GM21515 (cell line): ENCODE measurements around the gene ATOH1.

ENCODE experiments used
- ATAC-seq: cut with Tn5 transposase; IDR thresholded peaks from one replicate; pipeline ENCODE4 v1.9.1; 2021; ENCODE audit not compliant: unreplicated experiment

ATOH1 gene, protein sequence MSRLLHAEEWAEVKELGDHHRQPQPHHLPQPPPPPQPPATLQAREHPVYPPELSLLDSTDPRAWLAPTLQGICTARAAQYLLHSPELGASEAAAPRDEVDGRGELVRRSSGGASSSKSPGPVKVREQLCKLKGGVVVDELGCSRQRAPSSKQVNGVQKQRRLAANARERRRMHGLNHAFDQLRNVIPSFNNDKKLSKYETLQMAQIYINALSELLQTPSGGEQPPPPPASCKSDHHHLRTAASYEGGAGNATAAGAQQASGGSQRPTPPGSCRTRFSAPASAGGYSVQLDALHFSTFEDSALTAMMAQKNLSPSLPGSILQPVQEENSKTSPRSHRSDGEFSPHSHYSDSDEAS

DNA sequence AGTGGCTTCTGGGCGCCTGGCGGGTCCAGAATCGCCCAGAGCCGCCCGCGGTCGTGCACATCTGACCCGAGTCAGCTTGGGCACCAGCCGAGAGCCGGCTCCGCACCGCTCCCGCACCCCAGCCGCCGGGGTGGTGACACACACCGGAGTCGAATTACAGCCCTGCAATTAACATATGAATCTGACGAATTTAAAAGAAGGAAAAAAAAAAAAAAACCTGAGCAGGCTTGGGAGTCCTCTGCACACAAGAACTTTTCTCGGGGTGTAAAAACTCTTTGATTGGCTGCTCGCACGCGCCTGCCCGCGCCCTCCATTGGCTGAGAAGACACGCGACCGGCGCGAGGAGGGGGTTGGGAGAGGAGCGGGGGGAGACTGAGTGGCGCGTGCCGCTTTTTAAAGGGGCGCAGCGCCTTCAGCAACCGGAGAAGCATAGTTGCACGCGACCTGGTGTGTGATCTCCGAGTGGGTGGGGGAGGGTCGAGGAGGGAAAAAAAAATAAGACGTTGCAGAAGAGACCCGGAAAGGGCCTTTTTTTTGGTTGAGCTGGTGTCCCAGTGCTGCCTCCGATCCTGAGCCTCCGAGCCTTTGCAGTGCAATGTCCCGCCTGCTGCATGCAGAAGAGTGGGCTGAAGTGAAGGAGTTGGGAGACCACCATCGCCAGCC lies at the start of gene ATOH1:
ATOH1 (plus strand) TSS at position 422 of the 663 bp plus-strand sequence; CDS start at position 596, 174 bp downstream.
- ATAC-seq: no peak

DNA sequence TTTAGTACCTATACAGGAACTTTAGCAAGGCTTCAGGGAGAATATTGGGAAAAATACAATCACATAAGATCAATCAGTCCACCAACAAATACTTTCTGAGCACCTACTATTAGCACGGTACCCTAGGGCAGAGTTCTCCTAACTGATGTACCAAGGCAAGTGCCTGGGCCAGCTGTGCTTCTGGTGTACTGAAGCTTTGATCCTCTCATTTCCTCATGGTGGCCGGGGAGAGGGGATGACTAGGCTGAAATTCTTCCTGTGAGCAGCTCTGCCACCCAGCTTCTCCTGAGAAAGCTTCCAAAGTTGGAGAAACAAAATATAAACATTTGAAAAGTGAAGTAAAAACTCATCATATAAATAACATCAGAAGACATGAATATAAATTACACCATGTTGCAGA lies 49.3 kb upstream of the ATOH1 start:
- ATAC-seq: no peak

DNA sequence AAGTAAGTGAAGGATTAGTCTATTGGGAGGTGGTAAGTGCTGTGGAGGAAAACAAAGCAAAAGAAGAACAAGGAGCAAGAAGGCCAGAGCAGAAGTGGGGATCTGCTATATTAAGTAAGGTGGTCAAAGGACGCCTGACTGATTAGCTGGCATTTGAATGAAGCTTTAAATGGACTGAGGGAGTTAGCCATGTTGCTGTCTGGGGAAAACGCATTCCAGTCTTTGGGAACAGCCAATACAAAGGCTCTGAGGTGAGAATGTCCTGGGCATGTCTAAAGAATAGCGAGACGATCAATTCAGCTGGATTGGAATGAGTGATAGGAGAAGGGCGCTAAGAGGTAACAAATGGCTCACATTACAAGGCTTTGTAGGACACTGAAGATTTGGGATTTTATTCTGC lies 48.5 kb upstream of the ATOH1 start:
- no peak for ATAC-seq

DNA sequence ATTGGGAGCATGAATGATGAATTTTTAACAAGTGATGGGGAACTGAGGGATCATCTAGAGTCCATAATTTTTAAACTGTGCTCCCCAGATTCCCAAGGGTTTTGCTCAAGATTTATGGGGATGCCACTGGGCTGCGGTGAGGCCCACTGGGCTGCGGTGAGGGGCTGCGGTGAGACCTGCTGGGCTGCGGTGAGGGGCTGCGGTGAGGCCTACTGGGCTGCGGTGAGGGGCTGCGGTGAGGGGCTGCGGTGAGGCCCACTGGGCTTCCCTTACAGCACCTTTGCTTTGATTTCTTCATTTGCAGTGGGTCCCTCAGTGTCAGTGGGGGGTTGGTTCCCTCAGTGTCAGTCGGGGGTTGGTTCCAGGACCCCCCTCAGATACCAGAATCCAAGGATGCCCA lies 47.4 kb upstream of the ATOH1 start:
- no peak for ATAC-seq

DNA sequence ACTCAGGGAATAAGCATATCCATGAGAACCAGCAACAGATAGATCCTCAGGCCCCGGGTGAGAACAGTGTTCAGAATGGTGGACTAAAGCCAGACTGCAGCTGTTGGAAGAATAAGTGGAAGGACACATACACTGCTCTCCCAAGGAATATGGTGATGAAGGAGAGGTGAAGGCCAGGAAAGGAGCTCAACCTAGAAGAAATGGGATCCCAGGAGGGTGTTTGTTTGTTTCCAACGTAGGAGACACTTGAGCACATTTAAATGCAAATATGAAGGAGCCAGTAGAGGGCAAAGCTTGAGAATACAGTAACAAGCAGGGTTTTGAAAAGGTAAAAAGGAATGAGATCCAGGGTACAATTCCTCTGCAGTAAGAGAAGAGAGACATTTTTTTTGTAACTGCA lies 42.4 kb upstream of the ATOH1 start:
- no peak for ATAC-seq

DNA sequence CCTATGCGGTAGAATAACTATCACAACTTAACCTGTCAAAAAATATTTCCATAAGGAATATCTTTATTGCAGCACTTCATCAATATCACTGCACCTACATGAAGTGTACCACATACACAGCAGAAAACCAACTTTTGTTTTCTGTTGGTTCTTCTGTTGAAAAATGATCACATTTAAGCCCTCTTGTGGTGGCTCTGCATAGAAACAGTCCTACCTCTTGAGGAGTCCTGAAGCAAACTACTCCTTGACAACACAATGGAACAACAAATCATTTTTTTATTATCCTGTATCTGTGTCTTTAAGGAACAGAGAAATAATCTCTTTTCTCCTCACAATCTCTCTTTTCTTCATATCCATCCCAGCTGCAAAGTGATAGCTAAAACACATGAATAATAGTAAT lies 39.8 kb upstream of the ATOH1 start:
- ATAC-seq: no peak

DNA sequence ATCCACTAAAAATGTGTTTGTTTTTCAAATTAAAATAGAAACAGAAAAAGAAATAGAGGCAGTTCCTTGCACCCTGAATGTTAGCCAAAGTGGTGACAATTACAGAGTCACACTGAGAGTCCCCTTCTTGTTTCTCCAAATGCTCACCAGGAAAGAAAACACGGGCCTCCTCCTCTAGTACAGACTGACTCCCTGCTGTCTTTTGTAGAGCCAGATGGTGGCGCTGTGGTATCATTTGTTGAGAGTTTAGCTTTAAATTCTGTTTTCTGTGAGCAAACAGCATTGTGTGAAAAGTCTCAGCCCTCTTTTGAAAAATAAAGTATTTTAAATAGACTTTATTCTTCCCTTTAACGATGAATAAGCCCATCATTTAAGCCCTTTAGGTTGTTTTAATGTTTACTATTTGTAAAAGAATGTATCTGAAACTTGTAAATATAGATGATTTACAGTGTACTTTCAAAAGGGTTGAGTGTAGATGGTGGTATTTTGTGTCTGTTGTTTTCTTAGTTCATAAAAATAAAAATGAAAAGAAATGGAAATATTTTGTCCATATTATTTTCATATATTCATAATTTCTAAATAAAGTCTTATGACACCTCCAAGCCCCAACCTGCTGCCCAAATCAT lies 36.9 kb upstream of the ATOH1 start:
- ATAC-seq: peak; percentile 84

DNA sequence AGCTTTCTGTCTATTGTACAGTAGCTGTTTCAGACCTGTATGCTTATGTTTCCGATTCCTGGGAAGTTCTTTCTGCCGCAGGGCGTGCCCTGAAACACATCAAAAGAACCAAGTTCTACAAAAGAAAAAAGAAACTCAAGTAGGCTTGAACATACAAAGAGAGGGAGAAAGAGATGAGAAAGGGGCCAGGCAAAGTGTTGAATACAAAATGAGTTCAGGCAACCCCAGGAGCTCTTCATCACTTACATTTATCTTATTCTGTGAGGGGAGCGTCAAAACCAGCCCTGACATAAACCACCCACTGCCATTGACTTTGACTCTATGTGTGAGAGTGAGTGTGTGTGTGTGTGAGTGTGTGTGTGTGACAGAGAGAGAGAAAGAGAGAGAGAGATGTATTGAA lies 26.5 kb upstream of the ATOH1 start:
- no peak for ATAC-seq

DNA sequence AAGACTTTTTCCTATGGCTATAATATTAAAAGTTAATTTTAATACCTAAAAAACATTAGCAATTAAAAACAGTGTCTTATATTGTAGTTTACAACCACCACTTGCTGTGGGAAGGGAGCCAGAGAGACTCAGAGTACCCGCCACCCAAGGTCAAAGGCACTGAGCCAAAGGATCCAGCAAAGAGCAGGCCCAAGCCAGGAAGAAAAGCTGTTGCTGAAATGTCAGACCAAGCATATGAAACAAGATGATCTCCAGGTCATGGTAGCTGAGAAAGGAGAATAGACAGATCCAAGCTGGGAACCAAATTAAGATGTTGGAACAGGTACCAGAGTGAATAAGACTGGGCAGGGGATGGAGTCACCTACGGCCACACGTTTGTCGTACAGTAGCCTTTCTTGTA lies 18.8 kb upstream of the ATOH1 start:
- no peak for ATAC-seq

DNA sequence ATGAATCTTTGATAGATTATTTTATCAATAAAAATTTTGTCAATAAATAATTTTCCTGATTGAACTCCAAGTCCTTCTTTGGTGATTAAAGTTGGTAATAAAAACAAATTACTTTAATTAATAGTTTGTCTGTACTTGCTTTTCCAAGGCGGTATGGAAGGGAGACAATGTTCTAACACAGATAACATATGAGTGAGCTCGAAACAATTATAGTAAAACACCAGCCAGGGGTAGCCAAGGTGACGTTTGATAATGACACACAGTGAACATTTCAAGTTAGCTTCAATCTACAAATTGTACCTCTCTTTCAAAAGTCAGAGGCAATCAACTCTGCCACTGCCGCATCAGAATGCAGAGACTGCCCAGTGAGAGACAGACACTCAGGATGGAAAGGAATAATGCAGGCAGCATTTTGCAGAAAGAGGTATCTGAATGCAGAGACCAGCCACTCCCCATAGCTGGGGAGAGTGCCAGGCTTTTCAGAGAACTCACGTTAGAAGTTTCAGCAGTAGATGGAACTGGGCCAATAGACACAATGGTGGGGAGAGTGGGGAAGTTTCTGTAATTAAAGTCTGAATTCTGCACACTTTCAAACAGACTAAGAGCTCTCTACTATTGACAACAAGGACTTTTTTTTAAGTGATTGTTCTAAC lies 18.1 kb upstream of the ATOH1 start:
- no peak for ATAC-seq

DNA sequence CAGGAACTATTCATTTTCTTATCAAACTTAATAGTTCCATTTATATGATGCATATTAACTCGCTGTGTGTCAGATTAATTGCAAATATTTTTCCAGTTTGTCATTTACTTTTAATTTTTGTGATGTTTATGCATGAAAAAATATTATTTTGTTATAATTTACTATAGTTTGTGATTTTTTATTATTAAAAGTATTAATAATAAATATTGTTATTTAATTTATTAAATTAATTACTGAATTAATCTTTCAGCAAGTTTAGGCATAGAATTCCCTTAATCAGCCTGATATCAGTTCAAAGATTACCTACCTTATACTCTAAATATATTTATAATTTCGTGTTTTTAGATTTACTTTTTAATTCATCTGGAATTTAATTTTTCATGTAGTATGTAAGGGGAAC lies 15.5 kb upstream of the ATOH1 start:
- ATAC-seq: no peak

DNA sequence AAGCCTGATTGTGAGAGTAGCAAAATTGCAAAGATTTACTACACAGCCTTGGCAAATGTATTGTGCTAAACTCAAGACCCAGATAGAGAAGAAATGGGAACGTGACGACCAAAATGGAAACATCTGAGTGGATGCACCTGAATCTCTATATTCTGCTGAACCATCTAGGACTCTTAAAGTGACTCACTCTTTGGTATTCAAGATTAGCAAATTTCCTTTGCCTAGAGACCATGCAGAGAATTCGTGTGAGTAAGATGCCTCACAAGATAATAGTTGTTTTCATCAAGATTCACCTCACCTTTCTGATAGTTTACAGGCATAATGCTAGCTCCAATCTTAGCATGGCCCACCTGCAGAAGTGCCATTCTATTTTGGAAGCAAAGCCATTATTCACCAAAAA lies 14.4 kb upstream of the ATOH1 start:
- ATAC-seq: no peak

DNA sequence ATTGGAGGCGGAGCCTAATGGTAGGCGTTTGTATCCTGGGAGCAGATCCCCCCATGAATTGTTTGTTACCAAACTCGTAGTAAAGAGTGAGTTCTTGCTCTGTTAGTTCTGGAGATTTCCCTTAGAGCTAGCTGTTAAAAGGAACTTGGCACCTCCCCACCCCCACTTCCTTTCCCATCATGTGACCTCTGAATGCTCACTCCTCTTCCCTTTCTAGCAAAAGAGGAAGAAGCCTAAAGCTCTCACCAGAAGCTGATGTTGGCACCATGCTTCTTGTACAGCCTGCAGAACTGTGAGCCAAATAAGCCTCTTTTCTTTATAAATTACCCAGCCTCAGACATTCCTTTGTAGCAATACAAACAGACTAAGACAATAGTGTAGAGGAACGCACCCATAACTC lies 13.8 kb upstream of the ATOH1 start:
- no peak for ATAC-seq

DNA sequence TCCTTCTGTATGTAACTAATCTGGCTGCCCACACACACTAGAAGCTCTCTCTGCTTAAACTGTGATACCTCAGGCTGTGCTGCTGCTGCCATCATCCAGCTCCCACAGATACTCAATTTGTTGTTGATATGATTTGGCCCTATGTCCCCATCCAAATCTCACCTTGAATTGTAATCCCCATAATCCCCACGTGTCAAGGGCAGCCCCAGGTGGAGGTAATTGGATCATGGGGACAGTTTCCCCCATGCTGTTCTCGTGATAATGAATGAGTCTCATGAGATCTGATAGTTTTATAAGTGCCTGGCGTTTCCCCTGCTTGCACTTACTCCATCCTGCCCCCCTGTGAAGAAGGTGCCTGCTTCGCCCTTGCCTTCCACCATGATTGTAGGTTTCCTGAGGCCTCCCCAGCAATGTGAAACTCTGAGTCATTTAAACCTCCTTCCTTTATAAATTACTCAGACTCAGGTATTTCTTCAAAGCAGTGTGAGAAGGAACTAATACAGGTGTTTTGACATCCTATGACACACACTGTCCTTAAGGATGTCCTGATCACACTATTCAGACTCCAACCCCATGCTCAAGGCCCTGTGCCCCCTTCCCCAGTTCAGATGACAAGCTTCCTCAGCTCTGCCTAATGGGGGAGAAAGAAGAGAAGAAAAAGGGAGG lies 2.9 kb upstream of the ATOH1 start:
- no peak for ATAC-seq

DNA sequence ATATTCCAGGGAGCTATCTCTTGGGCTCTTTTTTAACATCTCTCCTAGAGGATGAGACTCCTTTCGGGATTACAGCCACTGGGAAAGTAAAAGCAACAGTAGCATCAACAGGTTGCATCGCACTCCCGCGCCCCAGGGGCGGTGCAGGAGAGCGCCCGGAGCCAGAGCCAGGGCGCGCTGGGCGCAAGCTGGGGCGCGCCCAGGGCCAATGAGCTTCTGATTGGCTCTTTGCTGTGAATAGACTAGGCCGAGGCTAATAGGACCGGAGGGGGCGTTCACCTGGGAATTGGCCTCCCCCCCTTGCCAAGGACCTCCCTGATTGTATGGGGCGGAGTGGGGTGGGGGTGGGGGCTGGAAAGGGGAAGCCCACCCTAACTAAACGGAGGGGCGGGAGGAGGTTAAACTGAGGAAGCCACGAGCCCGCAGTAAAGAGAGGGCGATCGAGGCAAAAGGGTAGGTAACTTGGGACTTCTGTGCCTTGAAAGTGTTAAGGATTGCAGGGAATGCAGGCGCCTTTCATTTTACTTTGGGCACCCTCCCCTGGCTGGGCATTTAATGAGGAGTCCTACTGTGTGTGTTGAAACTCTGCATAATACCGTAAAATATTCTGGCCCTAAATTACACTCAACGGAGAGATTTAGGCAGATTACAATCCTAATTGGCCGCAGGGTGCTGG lies 1.1 kb upstream of the ATOH1 start:
- no peak for ATAC-seq

DNA sequence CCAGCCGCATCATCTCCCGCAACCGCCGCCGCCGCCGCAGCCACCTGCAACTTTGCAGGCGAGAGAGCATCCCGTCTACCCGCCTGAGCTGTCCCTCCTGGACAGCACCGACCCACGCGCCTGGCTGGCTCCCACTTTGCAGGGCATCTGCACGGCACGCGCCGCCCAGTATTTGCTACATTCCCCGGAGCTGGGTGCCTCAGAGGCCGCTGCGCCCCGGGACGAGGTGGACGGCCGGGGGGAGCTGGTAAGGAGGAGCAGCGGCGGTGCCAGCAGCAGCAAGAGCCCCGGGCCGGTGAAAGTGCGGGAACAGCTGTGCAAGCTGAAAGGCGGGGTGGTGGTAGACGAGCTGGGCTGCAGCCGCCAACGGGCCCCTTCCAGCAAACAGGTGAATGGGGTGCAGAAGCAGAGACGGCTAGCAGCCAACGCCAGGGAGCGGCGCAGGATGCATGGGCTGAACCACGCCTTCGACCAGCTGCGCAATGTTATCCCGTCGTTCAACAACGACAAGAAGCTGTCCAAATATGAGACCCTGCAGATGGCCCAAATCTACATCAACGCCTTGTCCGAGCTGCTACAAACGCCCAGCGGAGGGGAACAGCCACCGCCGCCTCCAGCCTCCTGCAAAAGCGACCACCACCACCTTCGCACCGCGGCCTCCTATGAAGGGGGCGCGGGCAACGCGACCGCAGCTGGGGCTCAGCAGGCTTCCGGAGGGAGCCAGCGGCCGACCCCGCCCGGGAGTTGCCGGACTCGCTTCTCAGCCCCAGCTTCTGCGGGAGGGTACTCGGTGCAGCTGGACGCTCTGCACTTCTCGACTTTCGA lies 654 bp downstream of the ATOH1 start:
- ATAC-seq: no peak

DNA sequence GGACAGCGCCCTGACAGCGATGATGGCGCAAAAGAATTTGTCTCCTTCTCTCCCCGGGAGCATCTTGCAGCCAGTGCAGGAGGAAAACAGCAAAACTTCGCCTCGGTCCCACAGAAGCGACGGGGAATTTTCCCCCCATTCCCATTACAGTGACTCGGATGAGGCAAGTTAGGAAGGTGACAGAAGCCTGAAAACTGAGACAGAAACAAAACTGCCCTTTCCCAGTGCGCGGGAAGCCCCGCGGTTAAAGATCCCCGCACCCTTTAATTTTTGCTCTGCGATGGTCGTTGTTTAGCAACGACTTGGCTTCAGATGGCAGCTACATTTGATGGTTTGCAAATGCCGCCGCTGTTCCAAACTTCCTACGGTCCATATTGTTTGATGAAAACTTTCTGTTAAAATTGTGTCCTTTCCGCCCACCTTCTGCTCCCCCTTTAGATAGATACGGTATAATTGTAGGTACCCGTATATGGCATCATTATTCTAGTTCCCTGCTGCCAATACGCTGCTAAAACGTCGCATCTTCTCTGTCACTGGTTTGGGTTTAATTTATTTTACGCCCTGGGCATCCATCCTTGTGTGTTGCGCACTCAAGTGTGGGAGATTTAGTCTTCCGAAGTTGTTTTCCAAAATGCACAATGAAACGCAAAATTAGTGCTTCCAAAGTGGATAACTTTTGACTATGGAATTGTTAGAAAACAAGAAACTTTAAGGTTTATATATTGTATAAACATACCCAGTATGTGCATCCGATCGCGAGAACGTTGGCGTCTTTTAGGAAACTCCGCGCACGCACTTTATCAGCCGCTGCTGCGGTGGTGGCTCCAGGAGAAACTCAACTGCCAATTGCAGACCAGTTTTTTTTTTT lies 1.5 kb downstream of the ATOH1 start:
- ATAC-seq: no peak

DNA sequence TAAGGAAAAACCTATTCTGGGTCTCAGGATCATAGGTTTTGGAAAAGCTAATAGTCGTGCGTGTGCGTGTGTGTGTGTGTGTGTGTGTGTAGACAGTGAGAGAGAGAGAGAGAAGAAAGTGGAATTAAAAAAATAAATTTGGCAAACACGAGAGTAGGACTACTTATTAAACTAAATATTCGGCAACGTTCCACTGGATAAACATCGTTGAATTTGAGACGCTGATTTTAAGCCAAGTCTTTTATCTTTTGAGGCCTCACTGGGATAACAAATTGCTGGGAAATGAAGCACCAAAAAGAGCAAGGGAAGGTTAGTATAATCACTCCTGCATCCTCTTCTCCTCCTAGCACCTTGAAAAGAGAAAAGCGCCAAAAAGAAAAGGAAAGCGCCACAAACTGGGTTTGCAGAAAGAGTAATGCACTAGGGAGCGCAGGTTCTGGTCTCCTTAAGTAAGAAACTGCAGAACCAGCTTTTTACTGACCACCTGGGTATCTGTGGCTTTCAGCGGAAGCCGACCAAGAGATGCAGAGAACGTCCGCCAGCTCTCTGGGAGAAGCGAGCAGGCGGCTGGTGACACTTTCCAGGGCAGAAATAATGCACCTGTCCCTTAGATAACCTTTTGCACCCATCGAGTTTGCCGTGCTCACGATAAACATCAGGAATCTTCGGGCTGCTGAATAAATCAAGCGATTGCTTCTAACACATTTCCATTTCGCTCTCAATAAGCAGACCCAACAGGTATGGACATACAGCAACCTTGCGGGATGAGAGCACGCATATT lies 3.4 kb downstream of the ATOH1 start:
- no peak for ATAC-seq
